Stimulated activated CD8-positive, alpha-beta memory T cell treated with anti-CD3 and anti-CD28 coated beads, Interleukin-2, amount 100 ng/mL, for 1 hour (primary cell): ENCODE data around the gene EML4.
"Not testable (repeated sequence)": the region's sequence is repeated elsewhere in the genome, so short reads cannot be mapped to it uniquely, and the experiment has no call there.

ENCODE experiments used
- DNase-seq, 2 donors: peaks; one replicate each; pipeline ENCODE4 v3.0.0-alpha.2; 2020; ENCODE audit warnings: low read depth in 2 of 2

EML4 gene

GRCh38 chr2:42334865-42335264 lies 165.7 kb downstream of the EML4 start:
- DNase-seq, result not testable (repeated sequence)

DNA sequence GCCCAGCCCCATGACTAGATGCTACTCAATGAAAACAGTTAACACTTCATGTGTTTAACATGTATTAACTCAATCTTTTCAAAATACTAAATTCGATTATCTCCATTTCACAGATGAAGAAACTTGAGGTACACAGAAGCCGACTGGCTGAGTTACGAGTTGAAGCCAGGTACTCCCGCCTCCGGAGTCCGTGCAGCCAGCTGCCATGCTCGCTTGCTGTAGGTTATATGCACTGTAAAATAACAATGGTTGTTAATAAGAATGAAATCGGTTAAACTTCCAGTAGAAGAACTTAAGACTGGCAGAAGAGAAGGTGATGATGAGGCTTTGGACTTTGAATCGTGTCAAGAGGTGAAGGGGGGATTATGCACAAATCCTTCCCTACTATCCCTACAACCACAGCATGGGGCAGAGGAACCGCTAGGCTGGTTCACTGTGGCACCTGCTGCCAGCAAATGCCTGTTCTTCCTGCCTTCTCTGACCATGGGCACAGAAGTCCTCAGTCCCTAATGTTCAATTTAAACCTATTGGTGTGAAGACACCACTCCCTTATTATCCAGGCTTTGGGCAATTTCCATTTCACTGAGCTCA lies 166.5 kb downstream of the EML4 start:
- DNase-seq, result no peak

- no peak for DNase-seq
Observed at GRCh38 chr2:42336361-42336965, 167.3 kb downstream of the EML4 start.

GRCh38 chr2:42337356-42337820 lies 168.2 kb downstream of the EML4 start:
- no peak for DNase-seq

DNA sequence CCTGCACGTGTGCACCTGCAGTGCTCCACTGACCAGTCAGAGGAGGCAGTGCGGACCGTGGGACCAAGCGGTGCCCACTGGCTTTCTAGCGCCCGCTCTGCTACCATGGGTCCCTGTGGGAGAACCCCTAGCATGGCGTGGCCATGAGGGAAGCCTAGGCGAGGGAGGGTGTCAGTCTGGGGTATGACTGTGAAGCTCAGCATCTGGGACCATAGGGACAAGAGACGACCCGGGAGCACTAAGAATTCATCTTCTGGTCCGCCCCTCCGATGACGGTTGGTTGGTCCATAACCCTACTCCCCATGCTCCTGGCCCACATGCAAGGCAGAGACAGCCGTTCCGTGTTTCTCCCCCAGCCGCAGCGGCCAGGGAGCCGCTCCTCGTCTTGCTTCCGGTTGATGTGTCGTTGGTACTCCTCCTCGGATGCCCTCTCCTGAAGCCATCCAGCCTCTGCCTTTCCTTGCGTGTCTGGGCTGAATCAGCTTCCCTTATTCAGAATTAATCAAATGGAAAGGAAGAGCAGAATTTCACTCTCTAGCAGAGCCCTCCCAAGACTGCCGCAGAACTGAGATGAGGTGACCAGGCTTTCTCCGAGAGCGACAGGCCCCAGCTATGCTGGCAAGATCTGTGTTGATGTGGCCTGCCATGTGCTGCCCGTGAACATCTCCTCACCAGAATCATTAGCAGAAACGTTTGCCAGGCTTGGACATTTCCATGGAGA lies 168.9 kb downstream of the EML4 start:
- no peak for DNase-seq

DNA sequence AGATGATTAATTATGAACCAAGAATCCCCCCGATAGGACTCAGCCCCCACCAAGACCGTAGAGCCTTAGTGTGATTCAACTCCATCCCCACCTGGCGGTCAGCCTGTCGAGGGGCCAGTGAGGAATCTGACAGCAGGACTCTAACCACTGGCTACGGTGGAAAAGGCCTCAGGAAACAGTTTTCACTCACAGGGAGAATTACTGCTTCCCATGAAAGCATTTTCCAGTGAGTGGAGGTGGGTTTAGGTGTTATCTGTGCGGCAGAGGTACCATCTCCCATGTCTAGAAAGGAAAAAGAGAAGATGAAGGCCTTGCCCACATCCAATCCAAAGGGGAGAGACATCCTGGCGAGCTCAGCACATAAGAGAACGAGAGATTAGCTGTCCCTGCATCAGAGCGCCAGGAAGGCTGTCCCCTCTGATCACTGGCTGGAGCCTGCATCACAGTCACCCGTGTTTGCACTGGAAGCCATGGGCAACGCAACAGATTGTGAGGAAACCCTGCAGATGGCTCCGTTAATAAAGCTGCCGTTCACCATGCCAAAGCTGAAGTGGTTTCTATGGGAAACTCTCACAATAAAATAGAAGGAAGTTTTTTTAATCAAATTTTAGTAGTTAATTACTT lies 169.5 kb downstream of the EML4 start:
- DNase-seq, result no peak

DNA sequence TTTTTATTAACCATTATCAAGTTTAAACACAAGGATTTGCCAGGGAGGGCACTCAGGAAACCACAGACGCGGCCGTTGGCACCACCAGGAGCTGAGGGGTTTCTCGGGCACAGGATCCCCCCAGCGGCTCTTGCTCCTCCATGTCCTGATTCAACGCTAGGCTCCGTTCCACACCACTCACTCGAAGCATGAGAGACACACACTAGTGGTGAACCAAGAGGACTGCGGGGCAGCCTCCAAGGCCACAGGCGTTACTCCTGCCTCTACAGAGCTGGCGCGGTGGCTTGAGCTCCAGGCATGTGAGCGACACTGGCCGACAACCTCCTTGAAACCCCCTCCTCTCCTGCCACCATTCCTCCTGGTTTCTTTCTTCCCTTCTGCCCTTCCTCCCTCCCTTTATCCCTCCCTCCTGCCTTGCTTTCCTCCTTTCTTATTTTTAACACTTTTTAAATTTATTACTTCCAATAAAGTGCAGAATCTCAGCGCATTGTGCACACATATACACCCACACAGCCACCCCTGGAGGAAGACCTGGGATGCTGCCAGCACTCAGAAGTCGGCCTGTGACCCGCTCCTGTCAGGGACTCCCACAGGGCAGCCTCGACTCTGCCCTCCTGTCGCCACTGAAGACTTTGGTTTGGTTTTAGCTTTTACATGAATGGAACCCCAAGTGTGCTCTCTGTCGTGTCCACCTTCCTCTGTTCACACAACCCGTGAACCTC lies 170.2 kb downstream of the EML4 start:
- no peak for DNase-seq

GRCh38 chr2:42340045-42340937 lies 171.1 kb downstream of the EML4 start:
- DNase-seq, result no peak

- no peak for DNase-seq
Observed at GRCh38 chr2:42340938-42341636, 171.9 kb downstream of the EML4 start.

DNA sequence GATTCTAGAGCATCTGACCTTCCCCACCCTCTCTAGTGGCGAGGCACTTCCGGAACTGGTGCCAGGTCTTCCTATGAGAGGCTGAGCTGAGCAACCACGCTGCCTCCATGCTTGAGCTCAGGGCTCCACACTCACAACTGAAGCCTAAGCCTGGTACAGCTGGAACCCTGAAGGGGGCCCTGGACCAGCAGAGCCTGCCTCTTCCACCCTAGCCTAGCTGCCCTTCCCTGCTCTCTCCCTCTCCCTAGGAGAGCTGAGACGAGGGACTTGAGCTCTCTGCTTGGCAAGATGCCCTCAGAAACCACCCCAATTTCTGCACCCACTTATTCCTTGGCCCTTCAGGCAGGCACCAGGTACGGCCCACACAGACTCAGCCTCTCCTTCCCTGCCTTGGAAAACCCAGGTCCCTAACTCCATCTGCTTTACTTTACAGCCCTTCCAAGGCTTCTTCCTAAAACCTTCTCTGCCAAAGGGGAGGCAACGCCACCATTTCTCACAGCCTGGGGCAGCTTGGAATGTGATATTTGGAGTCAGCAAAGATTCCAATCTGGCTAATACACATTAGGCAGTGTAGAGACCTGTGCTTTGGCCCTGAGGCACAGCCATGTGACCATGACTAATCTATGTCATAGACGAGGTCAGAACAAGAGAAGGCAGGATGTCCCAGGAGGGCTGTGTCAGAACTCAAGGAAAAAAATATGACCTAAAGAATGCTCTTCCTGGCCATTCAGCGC lies 173.1 kb downstream of the EML4 start:
- no peak for DNase-seq

- DNase-seq, result no peak
Observed at GRCh38 chr2:42342795-42343241, 173.7 kb downstream of the EML4 start.

- DNase-seq, result no peak
Observed at GRCh38 chr2:42345986-42346385, 176.8 kb downstream of the EML4 start.

- not testable (repeated sequence) for DNase-seq
Observed at GRCh38 chr2:42346856-42347255, 177.7 kb downstream of the EML4 start.

DNA sequence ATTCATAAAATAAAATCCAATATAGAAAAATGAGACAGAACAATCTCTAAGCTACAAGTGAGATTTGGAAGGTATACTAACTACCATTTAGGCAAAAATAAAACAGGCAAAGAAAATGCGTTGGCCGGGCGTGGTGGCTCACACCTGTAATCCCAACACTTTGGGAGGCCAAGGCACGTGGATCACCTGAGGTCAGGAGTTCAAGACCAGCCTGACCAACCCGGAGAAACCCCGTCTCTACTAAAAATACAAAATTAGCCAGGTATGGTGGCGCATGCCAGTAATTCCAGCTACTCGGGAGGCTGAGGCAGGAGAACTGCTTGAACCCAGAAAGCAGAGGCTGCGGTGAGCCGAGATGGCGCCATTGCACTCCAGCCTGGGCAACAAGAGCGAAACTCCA lies 178.4 kb downstream of the EML4 start:
- DNase-seq, result not testable (repeated sequence)

DNA sequence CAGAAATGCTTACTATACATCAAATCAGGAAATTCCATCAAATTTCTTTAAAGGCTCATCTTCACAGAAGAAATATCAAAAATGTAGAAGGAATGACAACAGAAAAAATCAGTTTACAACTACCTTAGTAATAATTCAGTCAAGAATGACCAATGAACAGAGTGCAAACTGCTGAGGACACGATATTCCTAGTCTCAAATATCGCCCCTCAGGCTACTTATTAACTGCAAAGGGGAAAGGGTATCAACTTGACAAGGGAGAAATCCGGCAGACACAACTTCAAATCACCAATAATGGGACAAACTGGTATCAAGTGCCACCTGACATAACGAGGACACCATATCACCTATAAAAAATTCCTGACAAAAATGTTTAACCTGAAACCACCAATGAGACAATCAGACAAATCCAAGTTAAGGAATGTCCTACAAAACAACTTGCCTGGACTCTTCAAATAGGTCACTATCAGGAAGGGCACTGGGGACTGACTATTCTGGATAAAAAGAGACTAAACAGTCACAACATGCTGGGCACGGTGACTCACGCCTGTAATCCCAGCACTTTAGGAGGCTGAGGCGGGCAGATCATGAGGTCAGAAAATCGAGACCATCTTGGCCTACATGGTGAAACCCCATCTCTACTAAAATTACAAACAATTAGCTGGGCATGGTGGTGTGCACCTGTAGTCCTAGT lies 179.1 kb downstream of the EML4 start:
- no peak for DNase-seq

- DNase-seq, result no peak
Observed at GRCh38 chr2:42350434-42351063, 181.4 kb downstream of the EML4 start.

DNA sequence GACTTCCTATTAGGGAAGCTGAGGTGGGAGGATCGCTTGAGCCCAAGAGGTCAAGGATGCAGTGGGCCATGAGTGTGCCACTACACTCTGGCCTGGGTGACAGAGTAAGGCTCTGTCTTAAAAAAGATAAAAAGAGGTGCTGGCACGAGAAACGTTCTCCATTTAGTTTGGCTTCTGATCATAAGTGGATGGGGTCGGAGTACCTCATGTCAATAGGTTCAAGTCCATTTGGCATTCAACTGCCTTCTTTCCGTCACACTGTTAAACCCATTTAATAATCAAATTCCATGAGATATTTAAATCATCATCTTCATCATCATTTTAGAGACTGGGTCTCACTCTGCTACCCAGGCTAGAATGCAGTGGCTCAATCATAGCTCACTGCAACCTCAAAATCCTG lies 182.7 kb downstream of the EML4 start:
- DNase-seq, result no peak

DNA sequence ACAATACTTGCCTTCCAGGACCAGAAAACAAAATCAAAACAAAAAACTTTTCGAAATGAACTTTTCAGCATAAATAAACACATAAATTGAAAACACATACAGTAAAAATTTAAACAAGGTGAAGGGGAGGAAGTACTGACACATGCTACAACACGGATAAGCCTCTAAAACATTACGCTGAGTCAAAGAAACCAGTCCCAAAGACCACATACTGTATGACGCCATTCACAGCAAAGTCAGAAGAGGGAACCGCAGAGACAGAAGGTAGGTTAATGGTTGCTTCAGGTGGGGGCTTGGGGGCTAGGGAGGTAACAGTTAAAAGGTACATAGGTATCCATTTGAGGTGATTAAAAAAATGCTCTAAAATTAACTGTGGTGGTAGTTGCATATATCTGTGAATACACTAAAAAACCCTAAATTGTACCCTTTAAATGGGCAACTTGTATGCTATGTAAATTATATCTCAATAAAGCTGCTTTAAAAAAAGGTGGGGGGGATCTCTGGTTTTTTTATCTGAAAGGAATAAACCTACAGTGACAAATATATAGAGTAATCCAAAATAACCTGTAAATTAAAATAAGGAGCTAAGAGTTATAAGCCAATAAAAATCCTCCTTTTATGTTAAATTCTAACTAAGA lies 184.8 kb downstream of the EML4 start:
- DNase-seq, result no peak
